GM19193 (cell line): ENCODE results near the gene ZNF324.
A peak's percentile ranks its signal among the peaks of the same experiment; 100 is the strongest.

Experiments used
- POLR2A ChIP-seq: IDR thresholded peaks from 4 replicates; pipeline ENCODE4 v1.6.1; 2011; ENCODE audit not compliant: insufficient read depth, insufficient read length; ENCODE audit errors: extremely low read depth

The ZNF324 gene

DNA sequence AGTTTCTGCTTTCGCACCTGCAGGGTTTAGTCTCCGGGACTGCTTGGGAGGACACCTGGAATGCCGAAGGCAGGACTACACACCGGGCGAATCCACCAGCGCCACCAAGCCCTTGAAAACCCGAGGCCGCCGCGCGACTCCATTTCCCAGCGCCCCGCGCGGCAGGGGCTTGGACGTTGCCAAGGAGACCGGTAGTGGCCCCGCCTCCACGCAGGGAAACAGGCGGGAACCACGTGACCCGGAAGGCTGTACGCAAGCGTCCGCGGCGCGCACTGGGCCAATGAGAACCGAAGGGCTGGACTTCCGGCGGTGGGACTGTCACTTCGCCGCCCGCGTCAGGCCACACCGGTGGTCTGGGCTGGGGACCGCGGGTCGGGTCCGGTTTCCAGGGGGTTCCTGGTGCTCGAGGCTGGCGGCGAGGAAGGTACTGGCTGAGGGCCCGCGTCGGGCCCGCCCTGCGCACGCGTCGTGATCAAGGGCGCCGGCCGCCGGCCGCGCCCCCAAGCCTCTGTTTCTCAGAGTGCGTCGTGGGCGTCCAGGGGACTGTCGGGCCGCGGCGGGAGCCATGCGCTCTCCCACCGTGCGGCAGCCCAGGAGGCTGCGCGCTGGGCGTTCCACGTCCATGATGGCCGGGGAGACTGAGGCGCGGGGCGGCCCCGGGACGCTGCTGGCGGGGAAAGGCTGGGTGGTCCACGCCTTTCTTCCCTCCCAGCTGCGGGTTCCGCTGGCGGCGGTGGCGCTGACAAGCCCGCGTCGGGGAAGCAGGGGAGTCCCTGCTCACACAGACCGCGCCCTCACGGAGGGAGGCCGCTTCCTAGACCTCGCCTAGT lies at the start of gene ZNF324:
TSS of gene ZNF324 (plus strand) at position 321 of the 830 bp plus-strand sequence. CDS start 2,106 bp downstream, outside the sequence.
- peak; percentile 77 for TF ChIP-seq POLR2A

DNA sequence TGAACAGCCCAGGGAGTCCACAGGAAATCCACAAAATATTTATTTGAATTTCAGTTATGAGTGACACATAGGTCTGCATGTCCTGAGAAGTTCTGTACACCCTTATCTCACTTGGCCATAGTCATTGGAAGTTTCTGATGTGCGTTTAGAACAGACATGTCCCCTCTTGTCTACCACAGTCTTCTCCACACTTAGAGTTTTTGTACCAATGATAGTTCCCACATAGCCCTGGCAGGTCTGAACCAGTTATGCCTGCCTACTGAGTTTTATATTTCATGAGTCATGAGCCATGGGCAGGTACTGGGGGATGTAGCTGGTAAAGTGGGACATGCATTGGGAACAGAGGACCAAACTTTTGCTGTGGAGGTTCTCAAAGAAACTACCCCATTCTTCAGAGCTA lies 38.3 kb upstream of the ZNF324 start:
- TF ChIP-seq POLR2A: no peak

DNA sequence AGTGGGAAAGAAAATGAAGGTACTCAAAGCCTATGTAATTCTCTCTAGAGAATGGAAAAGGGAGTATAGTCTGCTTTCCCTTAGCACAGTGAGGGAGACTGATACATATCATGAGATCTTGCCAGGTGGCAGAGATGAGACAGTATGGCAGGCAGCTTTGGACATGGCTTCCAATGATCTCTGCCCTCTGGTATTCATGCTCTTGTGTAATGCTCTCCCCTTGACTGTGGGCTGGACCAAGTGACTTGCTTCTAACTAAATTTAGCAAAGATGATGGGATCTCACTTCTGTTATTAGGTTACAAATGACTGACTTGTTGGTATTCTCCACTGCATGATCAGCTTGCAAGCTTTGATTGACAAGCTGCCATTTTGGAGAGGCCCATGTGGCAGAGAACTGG lies 37.1 kb upstream of the ZNF324 start:
- TF ChIP-seq POLR2A: no peak

GRCh38 chr19:58434217-58434616 lies 32.7 kb upstream of the ZNF324 start:
- TF ChIP-seq POLR2A: no peak

DNA sequence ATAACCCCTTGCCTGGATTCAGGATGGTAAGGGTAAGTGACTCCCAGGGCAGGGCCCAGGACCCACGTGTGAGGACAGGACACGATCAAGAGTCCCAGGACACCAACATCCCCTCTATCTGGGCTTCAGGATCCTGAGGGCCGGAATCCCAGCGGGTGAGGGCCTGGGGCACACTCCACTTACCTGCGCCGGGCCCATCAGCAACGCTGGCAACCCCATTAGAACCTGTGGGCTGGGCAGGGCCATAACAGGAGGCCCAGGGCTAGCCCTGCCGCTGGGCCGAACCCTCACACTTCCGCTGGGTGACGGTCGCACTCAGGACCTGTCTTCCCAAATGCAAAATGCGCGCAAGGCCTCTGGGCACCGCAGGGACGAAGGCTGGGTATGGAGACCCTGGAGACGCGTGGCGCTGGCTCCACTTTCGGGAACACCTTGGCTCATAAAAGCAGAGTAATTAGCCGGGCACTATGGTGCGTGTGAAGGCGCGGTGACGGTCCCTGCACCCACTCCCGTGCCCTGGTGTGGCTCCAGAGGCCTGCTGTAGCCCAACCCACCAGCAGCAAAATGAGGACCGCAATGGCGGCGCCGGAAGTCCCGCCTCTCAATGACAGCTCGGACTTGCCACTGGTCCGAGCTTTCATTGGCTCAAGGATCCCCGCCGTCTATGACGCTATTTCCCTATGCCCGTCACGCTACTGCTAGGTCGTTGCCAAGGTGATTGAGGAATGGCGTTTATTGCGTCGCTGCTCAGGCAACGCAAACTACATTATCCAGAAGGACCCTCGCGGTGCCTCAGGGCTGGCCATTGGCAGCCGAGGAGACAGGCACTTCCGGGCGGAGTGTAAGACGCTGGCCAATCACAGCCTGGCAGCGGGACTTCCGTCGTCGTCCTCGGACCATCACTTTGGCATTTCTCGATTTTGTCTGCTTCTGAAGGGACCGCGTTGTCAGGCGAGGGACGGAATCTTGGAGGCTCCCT lies 27.0 kb upstream of the ZNF324 start, which contains the start of gene ZNF132:
TSS of gene ZNF132 (minus strand) at position 578 of the 979 bp plus-strand sequence. CDS start at position 246, 332 bp downstream.
- TF ChIP-seq POLR2A: peak; percentile 72

DNA sequence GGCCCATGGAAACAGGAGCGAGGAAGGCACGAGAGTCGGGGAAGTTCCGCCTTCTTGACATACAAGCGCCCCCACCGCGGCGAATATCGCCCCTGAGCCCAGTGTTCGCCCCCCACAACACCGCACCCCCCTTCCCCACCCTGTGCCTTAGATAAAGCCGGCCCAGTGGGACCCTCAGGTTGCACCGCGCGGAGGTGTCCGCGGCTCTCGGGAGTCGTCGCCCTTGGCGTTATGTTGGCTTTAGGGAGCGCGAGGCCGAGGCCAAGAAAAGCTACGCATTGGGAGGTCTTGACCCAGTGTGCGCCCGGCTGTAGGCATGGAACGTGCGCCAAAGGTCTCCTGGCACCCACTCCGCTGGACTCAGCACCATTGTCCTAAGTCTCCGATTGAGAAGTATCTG lies 26.3 kb upstream of the ZNF324 start:
- TF ChIP-seq POLR2A: no peak

DNA sequence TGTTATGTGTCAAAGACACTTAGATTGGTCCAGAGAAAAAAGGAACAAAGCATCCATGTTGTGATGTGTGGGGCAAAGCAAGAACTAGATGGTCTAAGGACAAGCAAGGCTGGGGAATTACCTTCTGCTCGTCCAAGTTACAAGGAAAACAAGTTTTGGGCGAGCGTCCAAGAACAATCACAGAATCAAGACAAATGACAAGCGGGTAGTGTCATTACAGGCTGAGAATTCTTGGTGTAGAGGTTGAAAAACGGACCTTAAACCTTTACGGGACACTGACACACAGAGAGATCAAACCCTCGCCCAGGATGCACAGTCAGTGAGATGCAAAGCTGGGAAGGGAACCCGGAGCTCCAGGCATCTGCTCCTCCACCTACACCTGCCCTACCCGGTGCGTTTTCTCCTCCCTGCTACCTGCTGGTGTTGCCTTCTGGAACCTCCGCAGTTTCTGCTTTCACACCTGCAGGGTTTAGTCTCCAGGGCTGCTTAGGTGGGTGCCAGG lies 16.0 kb upstream of the ZNF324 start:
- no peak for TF ChIP-seq POLR2A

DNA sequence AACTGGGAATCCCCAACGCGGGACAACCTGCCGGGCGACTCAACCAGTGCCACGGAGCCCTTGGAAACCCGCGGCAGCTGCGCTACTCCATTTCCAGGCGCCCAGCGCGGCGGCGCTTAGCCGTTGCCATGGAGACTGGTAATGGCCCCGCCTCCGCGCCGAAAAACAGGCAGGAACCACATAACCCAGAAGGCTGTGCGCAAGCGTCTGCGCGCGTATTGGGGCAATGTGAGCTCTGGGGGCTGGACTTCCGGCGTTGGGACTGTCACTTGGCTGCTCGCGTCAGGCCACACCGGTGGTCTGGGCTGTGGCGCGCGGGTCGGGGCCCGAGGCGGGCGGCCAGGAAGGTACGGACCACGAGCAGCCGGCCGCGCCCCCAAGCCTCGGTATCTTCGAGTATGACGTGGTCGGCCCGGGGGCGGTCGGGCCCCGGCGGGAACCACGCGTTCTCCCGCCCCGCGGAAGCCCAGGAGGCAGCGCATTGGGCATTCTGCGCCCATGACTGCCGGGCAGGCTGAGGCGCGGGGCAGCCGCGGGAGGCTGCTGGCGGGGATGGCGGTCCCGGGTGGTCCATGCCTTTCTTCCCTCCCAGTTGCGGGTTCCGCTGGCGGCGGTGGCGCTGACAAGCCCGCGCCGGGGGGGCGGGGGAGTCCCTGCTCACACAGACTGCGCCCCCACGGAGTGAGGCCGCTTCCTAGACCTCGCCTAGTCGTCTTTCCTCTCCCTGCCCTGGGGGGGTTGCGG lies 15.3 kb upstream of the ZNF324 start, which contains the start of gene ZNF324B:
TSS of gene ZNF324B (plus strand) at position 265 of the 744 bp plus-strand sequence. CDS start 2,080 bp downstream, outside the sequence.
- TF ChIP-seq POLR2A: peak; percentile 73

GRCh38 chr19:58453743-58454142 lies 13.1 kb upstream of the ZNF324 start:
- no peak for TF ChIP-seq POLR2A

GRCh38 chr19:58455306-58455705 lies 11.6 kb upstream of the ZNF324 start:
- no peak for TF ChIP-seq POLR2A

DNA sequence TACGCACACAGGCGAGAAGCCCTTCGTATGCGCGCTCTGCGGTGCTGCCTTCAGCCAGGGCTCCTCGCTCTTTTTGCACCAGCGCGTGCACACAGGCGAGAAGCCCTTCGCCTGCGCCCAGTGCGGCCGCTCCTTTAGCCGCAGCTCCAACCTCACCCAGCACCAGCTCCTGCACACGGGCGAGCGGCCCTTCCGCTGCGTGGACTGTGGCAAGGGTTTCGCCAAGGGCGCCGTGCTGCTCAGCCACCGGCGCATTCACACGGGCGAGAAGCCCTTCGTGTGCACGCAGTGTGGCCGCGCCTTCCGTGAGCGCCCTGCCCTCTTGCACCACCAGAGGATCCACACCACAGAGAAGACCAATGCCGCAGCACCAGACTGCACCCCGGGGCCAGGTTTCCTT lies 10.8 kb upstream of the ZNF324 start:
- TF ChIP-seq POLR2A: no peak

DNA sequence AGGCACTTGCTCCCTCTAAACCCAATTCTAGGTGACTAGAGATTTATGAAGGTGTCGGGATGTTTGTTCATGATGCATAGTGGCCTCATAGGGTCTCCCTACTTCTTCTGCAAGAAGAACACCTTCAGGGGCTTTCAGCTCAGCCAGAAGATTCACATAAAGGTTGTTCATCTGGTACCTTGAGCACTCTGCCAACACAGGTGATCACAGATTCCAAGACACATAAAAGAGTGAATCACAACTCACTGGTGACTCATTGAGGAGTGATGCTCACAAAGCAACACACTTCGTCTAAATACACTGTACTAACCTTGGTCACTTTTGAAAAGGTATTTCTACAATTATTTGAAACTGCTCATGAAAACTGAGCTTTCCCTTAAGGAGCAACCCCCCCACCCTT lies 6.8 kb upstream of the ZNF324 start:
- no peak for TF ChIP-seq POLR2A

DNA sequence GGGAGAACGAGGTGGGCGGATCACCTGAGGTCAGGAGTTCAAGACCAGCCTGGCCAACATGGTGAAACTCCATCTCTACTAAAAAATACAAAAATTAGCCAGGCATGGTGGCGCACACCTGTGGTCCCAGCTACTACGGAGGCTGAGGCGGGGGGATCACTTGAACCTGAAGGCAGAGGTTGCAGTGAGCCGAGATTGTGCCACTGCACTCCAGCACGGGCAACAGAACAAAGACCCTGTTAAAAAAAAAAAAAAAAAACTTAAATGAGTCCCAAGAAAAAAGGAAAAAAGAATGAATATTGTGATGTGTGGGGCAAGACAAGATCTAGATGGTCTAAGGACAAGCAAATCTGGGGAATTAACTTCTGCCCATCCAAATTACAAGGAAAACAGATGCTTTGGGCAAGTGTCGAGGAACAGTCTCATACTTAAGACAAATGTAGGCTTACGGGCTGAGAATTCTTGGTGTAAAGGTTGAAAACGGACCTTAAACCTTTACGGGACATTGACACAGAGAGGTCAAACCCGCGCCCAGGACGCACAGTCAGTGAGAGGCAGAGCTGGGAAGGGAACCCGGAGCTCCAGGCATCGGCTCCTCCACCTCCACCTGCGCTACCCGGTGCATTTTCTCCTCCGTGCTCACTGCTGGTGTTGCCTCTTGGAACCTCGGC lies 656 bp upstream of the ZNF324 start:
- TF ChIP-seq POLR2A: no peak

- no peak for TF ChIP-seq POLR2A
These were observed 1.4 kb downstream of the ZNF324 start for GRCh38 chr19:58468216-58468839.
